ENCODE data around the gene LPO.

- TF ChIP-seq CTCF (IDR thresholded peaks at IDR 0.05; ENCODE audit: low read depth, low read length, poor library complexity, severe bottlenecking) (no peak), EZH2phosphoT487 (IDR thresholded peaks at IDR 0.05; ENCODE audit: borderline replicate concordance, low read length) (no peak)
Measured at GRCh38 chr17:58282442-58282841, 44.1 kb downstream of the LPO start.
